Measurements from ENCODE around the gene GIGYF1. TPM values are rescaled to one million over a fixed set of nuclear protein-coding genes. Genes with fewer than 3 reads are reported as not detected.

Gene GIGYF1
- total RNA-seq, 2 donors from 2014 or later = 23.1 to 25.8 TPM

DNA sequence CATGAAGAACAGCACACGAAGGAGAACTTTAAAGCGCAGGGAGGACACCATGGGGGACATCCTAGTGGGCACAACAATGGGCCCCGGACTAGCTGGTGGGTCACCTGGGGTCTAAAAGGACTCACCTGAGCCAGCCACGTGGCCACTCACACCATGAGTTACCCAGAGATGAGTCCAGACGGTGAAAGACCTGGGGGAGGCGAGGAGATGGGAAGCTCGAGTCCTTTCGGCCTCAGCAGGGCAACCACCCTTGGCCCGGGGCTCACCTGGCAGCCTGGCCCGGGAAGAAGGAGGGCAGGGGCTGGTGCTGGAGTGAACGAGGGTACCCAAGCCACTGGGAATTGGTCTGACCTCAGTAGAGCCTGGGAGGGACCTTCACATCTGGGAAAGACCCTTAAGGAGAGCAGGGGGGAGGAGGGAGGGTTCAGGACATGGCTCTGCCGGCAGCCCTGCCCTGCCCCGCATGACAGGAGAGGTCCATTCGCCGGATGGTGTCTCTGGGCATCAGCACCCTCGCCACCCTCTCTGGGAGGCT lies 5.7 kb downstream of the GIGYF1 start:
- DNase-seq (ENCODE audit: low spot score) = no peak
- intact Hi-C loops (cut with DNase I) = loop anchor here in 1 of 2 donors (5.0 kb wide), 1 partner anchor 216 kb away; no protein-coding TSS in a partner anchor

DNA sequence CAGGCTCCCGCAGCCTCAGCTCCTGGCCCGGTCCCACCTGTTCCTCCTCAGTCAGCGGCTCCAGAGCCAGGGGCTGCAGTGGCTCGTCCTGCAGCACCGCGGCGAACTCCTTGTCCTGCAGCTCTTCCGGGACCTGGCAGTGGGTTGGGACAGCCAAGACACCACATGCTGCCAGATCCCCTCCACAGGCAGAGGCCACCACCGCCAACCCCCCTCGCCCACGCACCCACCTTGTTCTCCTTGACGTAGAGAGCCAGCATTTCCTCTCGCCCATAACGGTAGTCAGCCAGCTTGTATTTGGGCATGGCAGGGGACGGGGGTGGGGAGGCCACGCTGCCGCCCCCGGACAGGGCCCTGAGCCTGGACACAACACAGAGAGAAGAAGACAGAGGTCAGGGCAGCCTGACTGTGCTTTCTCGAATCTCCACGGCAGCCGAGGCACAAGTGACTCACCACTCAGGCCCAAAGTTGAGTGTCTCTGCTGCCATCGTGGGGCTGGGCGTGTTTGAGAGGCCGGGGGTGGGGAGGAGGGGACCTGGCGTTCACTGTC lies 6.2 kb downstream of the GIGYF1 start:
- no peak for DNase-seq (ENCODE audit: low spot score)
- intact Hi-C loops (cut with DNase I) = loop anchor here in 1 of 2 donors (5.0 kb wide), 1 partner anchor 216 kb away; no protein-coding TSS in a partner anchor

DNA sequence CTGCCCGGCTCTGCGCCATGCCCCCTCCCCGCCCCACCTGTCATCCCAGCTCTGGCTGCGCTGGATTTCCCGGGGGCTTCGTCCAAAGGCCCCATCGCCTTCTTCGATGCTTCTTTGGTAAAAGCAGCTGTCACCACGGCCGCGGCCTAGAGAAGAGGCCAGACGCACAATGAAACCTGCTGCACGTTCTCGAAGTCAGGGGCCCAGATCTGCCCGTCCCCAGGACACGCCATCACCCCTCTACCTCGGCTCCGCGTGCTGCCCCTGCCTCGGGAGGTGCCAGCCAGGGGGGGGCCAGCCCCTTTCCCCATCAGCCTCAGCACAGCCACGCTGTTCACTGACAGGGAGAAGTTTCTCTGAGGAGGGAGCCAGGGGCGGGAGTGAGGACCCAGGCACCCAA lies 6.8 kb downstream of the GIGYF1 start:
- intact Hi-C loops (cut with DNase I) = loop anchor here in 1 of 2 donors (5.0 kb wide), 1 partner anchor 215 kb away; no protein-coding TSS in a partner anchor
- no peak for DNase-seq (ENCODE audit: low spot score)

DNA sequence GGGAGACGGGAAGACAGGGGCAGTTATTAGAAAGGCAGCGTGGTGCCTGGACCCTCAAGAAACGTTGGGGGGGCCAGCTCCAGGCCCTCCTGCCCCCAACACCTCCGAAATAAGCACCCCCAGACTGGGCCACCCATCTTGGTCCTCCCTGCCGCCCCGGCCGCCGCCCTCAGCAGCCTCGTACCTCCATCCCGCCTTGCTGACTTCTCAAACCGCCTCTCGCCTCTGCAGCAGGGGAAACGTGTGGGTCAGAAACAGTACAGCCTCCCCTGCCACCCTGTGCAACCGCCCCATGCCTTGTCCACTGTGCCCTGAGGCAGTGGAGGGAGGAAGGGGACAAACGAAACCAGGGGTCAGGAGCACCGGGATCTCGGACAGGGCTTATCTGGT lies 7.2 kb downstream of the GIGYF1 start:
- DNase-seq (ENCODE audit: low spot score) = no peak
- intact Hi-C loops (cut with DNase I) = loop anchor here in 1 of 2 donors (5.0 kb wide), 1 partner anchor 215 kb away; no protein-coding TSS in a partner anchor

DNA sequence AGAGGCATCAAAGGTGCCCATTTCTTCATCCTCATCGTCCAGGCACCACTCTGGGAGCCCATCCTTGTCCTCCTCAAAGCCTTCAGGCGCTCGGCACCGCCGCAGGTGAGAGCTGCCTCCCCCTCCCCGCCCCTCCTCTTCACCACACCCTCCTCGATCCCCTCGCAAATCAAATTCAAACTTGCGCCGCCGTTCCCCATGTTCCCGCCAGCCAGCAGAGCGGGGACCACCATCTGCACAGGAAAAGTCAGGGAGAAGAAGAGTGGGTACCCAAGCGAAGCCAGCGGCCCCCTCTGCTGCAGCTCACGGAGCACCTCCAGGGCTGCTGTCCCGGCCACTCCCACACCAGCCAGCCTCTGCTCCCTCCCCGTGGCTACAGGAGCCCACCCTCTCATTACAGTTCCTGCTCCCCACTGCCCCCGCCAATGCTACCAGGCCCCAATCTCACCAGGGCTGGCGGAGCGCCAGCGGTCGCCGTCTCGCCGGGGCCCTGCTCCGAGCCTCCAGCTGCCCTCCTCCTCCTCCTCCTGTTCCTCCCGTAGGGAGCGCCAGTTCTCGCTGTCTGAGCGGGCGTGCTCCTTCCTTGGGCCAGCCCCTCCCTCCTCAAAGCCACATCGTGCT lies 7.7 kb downstream of the GIGYF1 start:
- intact Hi-C loops (cut with DNase I) = loop anchor here in 1 of 2 donors (5.0 kb wide), 1 partner anchor 214 kb away; no protein-coding TSS in a partner anchor
- no peak for DNase-seq (ENCODE audit: low spot score)

DNA sequence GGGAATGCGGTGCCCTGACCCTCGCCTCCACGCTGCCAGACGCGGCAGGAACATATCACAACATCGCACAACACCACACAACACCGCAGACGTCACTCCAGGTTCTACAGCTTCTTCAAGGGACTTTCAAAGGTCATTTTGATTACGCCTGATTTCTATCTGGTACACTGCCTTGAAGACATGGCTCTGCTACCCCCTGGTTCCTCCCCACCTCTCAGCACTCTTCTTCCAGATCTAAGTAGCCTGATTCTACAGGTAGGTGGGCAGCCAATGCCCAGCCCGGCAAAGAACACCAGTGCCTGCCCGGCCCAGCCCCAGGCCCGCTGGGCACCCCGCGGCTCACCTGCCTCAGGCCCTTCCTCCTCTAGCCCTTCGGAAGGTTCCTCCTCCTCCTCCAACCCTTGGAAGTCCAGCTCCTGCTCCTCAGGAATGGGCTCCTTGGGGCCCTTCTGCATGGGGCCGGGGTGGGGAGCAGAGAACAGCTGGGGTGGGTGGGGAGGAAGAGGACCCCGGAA lies 8.4 kb downstream of the GIGYF1 start:
- no peak for DNase-seq (ENCODE audit: low spot score)
- intact Hi-C loops (cut with DNase I) = loop anchor here in 1 of 2 donors (5.0 kb wide), 1 partner anchor 213 kb away; no protein-coding TSS in a partner anchor

DNA sequence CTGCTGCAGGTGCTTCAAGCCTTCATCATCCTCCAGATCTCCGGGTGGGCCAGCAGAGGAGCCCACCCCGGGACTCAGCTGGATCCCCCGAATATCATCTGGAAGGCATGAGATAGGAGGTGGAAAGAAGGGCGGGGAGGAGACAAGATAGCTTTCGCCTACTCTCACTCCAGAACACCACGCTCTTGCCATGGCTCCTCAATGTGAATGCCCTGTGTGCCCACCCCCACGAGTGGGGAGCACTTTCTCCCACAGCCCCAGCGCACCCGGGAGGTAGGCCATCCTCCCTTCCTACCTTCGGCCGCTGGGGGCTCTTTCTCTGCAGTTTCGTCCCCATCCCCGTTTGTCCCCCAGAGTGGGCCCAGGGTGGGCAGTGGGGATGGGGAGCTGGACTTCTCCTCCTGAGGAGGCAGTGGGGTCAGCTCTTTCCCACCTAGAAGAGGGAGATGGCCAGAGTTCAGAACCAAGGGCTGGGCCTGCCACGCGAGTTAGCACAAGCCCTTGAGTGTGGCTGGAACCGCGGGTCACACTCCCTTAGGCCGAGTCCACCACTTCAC lies 8.9 kb downstream of the GIGYF1 start:
- no peak for DNase-seq (ENCODE audit: low spot score)
- intact Hi-C loops (cut with DNase I) = loop anchor here in 1 of 2 donors (5.0 kb wide), 1 partner anchor 213 kb away; no protein-coding TSS in a partner anchor

DNA sequence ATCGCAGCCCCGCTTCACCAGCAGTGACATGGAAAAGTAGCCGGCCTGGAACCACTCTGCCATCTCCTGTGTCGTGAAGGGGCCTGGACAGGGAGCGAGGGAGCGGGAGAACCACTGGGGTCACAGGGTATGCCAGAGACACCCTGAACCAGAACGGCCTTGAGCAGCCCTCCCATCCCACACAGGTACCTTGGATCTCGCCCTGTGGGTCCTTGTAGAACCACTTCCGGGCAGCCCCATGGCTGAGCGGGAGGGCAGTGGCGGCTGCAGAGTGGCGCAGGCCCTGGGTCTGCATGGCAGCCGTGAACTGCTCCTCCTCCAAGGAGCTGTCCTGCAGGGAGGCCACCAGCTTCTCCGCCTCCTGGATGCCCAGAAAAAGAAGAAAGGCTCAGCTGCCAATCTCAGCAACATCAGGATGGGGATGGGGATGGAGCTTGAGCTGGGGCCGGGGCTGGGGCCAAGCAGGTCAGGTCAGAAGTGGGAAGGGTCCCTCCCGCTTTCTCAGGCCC lies 9.5 kb downstream of the GIGYF1 start:
- DNase-seq (ENCODE audit: low spot score) = no peak
- intact Hi-C loops (cut with DNase I) = loop anchor here (5.0 kb wide), 2 partner anchors 207 to 212 kb away; partner anchors contain the start of gene TSC22D4 (in 1 of the 2)

DNA sequence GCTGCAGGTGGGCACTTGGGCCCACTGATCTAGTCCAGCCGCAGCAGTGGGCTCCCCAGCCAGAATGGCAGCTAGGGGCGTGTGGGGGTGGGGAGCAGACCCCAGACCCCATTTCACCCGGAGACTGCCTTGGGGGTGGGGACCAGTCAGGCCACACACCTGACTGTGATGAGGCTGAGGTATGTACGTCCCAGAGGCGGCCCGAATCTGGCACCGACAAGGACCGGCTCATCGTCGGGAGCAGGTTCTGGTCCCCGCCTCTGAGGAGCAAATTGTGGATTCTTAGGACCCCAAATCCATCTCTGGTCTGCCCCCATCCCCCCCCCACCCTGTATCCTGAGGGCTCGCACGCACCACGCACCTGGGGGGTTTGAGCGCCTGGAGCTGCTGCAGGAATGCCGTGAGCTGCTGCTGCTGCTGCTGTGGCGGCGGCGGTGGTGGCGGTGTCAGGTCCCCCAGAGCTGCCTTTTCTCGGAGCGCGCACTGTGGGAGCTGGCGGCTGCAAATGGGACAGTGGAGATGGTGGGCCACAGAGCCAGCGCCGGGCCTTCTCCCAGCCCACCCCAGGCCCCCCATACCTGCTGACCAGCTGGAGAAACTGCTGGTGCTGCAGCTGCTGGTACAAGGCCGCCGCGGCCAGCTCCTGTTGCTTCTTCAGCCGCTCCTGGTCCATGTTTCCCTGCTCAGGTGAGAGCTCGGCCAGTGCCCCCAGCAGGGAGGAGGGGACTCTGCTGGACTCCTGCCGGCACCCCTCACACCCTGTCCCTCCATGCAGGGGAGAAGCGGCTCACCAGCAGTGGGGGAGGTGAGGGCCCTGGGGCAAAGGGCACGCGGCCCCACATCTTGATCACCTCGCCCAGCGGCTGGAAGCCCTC lies 10.2 kb downstream of the GIGYF1 start:
- intact Hi-C loops (cut with DNase I) = loop anchor here in 1 of 2 donors (5.0 kb wide), 1 partner anchor 207 kb away; the partner anchor contains the start of gene TSC22D4
- peak; percentile 81 for DNase-seq (ENCODE audit: low spot score)

DNA sequence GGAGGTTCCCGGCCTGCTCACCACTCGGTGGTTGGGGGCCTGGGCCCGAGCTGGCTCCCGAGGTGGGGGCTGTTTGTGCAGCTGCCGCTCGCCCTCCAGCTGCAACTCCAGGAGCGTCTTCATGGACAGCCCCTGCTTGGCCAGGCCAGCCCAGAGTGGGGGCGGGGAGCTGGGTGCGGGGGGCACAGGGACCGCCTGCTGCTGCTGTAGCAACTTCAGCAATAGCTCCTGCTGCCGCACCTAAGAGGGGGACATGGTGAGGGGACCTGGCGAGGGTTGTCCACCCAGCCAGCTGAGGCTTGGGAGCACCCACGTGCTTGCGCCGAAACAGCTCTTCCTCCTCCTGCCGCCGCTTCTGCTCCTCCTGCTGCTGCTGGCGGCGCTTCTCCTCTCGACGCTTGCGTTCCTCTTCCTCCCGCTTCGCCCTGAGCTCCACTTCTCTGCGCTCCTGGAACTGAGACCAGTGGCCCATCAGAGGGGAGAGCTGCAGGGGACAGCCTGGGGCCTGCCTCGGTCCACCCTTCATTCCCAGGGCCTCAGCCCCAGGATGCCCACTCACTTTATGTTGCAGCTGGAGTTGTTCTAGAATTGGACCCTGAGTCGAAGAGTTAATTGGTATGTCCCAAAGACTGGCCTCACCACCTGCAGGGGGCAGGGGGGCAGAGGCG lies 10.9 kb downstream of the GIGYF1 start:
- intact Hi-C loops (cut with DNase I) = loop anchor here in 1 of 2 donors (5.0 kb wide), 1 partner anchor 206 kb away; the partner anchor contains the start of gene TSC22D4
- DNase-seq (ENCODE audit: low spot score) = peak; percentile 76

DNA sequence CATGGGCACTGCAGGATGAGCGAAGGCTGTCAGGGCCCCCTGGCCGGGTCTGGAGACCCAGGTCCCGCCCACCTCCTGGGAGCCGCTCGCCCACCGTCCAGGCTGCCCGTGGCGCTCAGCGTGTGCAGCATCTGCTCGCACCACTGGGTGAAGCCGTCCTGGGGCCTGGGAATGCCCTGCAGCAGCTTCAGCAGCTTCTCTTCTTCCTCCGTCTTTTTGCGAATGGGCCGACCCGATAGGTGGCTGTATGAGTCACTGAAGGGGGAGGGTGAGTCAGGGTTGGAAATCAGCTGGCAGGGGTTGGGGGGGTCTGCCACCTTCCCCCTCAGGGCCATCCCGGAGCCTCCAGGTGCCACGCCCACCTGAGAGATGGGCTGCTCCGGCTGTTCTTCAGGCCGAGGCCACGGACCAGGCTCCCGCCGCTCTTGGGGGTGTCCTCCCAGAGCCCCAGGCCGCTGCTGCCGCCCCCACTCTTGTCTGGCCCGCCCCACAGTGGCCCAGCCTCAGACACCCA lies 11.8 kb downstream of the GIGYF1 start:
- intact Hi-C loops (cut with DNase I) = loop anchor here in 1 of 2 donors (5.0 kb wide), 1 partner anchor 205 kb away; the partner anchor contains the start of gene TSC22D4
- no peak for DNase-seq (ENCODE audit: low spot score)

DNA sequence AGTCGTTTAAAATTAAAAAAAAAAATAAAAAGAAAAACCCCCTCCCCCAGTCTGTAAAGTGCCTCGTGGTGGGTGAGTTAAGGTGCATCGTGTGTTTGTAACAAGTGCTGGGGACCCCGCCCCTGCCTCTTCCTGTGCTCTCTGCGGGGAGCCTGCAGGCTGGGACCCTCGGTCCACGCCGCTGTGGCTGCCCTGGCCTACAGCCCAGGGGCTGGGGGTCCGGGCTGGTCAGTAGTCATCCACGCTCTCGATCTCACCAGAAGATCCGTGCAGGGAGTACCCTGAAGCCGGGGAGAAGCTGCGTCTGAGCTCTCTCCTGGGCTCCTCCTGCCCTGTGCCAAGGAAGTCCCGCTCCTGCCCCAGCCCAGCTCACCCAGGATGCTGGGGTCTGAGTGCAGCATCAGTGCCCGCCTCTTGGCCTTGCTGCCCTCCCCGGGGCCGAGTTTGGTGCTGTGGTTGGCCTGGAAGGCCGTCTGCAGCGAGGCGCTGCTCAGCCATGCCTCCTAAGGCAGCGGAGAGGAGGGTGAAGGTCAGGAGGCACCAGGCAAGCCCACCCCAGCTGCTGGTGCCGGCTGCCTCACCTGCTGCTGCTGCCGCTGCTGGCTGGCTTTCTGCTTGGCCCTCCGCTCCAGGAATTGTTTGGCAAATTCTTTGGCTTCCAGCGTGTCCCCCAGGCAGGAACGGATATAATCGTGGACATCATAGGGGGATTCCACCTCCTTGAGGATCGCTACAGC lies 12.4 kb downstream of the GIGYF1 start:
- no peak for DNase-seq (ENCODE audit: low spot score)
- intact Hi-C loops (cut with DNase I) = loop anchor here in 1 of 2 donors (5.0 kb wide), 1 partner anchor 204 kb away; the partner anchor contains the start of gene TSC22D4

DNA sequence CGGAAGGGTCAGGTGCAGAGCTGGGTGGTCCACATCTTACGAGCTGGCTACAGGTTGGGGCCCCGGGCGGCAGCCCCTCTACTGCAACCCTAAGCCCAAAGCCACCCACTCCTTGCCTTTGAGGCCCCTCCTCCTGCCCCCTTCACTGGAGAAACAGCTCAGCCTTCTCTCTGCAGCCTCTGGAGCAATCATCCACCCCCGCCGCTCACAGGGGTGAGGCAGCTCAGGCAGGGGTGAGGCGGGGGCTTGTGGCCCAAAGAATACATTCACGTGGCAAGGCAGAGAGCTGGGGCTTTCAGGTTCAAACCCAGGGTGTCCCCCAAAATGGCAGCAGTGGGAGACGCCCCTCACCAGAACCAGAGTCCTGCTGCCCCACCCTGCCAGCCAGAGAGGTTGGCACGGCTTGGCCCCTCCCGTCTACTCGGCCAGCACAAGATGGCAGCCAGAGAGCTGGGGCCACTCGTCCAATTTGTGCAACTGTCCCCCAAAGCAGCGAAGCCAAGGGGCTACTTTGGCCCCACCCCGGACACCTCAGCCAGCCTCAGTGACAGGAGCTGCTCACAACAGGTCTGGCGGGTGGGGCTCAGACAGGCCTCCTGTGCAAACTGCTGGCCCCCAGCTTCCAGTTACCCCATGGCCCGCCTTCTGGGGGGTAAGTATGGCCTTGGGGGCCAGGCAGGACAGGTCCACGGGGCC lies 13.3 kb downstream of the GIGYF1 start:
- no peak for DNase-seq (ENCODE audit: low spot score)
- intact Hi-C loops (cut with DNase I) = loop anchor here in 1 of 2 donors (5.0 kb wide), 1 partner anchor 203 kb away; the partner anchor contains the start of gene TSC22D4

DNA sequence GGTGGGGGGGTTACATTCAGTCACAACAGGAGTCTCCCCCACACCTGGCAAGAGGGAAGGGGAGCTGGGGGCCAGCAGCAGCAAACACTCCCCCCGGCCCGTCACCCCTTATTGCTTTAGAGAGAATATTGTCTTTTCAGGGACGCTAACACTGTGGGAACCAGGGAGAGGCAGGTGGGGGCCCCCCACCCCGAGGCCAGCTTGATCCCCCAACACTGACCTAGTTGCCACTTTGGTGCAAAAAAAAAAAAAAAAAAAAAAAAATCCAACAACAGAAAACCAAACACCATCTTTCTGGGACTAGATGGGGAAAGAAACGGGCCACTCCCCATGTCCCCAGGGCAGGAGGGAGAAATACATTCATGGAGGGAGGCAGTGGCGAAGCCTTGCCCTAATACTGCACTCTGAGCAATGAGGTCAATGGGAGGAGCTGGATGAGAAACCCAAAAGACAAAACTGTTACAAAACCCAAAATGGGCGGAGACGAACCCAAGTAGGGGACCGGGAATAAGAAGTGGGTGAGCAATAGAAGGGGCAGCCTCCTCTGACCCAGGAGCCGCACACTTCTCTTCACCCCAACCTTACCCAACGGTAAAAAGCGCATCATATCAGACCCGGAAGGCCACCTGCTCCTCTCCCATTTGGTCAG lies 14.0 kb downstream of the GIGYF1 start:
- no peak for DNase-seq (ENCODE audit: low spot score)
- intact Hi-C loops (cut with DNase I) = loop anchor here in 1 of 2 donors (5.0 kb wide), 1 partner anchor 203 kb away; the partner anchor contains the start of gene TSC22D4

DNA sequence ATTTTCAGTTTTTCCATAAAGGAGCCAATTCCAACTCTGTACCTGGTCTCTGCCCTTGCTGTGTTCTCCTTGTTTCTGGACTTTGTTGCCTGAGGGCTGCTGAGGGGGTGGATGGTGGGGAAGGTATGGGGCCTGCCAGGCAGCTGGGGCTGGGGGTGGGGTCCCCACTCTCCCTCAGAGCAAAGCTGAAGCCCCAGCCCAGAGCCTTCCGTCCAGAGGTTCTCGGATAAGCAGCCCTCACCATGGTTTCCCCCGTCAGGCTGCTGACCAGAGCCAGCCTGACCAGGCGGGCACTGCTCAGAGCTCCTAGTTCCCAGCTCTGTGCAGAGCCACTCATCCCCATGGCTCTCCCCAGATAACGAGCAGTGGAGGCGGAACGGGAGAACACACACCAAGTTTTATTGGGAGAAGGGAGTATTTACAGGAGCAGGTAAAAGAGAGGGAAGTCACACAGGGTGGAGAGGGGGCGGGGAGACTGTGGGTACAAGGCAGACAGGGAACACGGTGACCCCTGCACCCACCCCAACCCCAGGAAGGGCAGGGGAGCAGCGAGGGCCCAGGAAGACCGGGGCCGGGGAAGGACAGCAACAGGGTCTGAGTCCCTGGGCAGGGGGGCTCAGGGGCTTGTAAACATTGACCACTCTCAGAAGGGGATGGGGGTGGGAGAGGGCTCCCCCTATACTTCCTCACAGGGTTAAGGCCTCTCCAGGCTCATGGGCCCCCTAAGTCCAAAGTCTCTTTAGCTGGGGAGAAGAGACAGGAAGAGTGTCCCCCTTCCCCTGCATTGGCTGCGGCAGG lies 14.7 kb downstream of the GIGYF1 start:
- intact Hi-C loops (cut with DNase I) = no loop called here
- no peak for DNase-seq (ENCODE audit: low spot score)
